NCI-H128 (cell line): ENCODE data around the gene PSMD10.

Source experiments
- DNase-seq: peaks from one replicate; lab custom pipeline; 2025; ENCODE audit not compliant: unreplicated experiment; lab: John Stamatoyannopoulos, UW

The PSMD10 gene

GRCh38 chrX:108091264-108091877 is at the start of gene PSMD10, which contains the start of gene ATG4A:
Gene PSMD10, minus strand, starts transcription at chrX:108091542. Its CDS starts 22 bp downstream, at chrX:108091520.
Gene ATG4A, plus strand, starts transcription at chrX:108091778. Its CDS starts 49 bp downstream, at chrX:108091827.
- DNase-seq: peak; percentile 83

- DNase-seq: no peak
Measured at GRCh38 chrX:108138814-108139702, 47.7 kb upstream of the PSMD10 start.

DNA sequence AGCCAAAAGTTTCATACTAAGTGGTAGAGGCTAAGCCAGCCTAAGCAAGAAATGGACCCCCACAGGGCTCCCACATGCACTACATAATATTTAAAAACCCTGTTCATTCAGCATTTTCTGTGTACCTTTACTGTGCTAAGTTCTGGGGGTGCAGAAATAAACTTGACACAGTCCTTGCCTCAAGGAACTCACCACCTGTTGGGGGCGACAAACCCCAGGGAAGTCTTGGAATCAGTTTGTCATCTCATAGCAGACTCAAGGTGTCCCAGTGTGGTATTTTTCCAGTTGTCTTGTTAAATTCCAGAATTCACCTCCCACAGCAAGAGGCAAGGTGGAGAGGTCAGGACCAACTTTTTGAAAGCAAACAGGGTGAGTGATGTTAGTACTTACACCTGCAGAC is 43.4 kb upstream of the PSMD10 start:
- no peak for DNase-seq

- no peak for DNase-seq
Measured at GRCh38 chrX:108132876-108133275, 41.5 kb upstream of the PSMD10 start.

GRCh38 chrX:108132034-108132433 is 40.7 kb upstream of the PSMD10 start:
- no peak for DNase-seq

- DNase-seq: no peak
Measured at GRCh38 chrX:108131471-108131870, 40.1 kb upstream of the PSMD10 start.

- no peak for DNase-seq
Measured at GRCh38 chrX:108130889-108131288, 39.5 kb upstream of the PSMD10 start.

- DNase-seq: no peak
Measured at GRCh38 chrX:108127152-108127551, 35.8 kb upstream of the PSMD10 start.

- DNase-seq: no peak
Measured at GRCh38 chrX:108126661-108127060, 35.3 kb upstream of the PSMD10 start.

GRCh38 chrX:108123591-108124366 is 32.4 kb upstream of the PSMD10 start:
- no peak for DNase-seq

DNA sequence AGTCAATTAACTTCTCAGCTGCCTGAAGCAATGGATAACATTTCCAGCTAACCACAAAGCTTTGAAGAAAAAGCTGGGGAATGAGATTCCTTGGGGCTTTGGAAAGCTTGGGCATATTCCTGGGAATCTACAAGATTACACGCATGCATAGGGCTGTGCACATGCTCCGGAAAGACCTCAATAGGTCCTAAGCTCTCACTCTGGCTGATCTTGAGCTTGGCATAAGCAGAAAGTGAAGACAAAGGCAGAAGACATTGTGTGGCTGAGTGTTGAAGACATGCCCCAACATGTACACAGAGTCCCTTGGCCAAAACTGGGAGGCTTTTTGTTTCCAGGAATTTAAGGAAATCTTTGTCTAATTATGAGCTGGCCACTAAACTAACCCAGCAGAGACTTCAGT is 31.4 kb upstream of the PSMD10 start:
- no peak for DNase-seq

- DNase-seq: no peak
Measured at GRCh38 chrX:108121291-108121690, 29.9 kb upstream of the PSMD10 start.

GRCh38 chrX:108117988-108118387 is 26.6 kb upstream of the PSMD10 start:
- DNase-seq: no peak

GRCh38 chrX:108114541-108114940 is 23.2 kb upstream of the PSMD10 start:
- DNase-seq: no peak

DNA sequence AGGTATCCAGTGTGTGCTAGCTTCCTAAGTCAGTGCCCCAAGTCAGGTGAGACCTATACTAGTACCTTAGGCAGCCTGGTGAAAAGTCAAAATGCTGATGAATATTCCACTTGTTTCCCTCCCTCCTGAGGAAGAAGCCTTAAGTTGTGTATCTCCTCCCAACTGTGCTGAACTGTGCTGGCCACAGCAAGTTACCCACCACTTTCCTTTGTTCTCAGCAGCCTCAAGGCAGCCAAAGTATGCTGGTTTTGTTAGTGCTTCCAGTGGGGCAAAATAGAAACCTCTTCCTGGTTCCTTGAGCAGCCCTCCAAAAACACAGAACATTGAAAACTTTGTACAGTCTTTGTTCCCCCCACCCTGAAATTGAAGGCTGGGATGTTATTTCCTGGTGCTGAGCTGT is 14.1 kb upstream of the PSMD10 start:
- no peak for DNase-seq

DNA sequence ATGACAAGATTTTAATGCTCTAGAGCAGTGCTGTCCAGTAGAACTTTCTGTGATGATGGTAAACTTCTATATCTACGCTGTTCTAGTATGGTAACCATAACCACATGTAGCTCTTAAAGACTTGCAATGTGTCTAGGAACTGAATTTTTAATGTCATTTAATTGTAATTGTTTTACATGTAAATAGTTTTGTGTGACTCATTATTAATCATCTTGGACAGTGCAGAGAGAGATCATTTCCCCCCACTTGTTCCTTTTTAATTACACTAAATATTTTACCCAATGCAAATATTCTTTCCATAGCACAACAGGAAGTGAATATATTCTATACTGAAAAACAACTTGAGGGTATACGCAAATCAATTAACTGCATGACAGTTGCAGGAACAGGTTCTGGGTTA is 6.0 kb upstream of the PSMD10 start:
- DNase-seq: no peak

- DNase-seq: no peak
Measured at GRCh38 chrX:108091878-108092291, 543 bp upstream of the PSMD10 start.

DNA sequence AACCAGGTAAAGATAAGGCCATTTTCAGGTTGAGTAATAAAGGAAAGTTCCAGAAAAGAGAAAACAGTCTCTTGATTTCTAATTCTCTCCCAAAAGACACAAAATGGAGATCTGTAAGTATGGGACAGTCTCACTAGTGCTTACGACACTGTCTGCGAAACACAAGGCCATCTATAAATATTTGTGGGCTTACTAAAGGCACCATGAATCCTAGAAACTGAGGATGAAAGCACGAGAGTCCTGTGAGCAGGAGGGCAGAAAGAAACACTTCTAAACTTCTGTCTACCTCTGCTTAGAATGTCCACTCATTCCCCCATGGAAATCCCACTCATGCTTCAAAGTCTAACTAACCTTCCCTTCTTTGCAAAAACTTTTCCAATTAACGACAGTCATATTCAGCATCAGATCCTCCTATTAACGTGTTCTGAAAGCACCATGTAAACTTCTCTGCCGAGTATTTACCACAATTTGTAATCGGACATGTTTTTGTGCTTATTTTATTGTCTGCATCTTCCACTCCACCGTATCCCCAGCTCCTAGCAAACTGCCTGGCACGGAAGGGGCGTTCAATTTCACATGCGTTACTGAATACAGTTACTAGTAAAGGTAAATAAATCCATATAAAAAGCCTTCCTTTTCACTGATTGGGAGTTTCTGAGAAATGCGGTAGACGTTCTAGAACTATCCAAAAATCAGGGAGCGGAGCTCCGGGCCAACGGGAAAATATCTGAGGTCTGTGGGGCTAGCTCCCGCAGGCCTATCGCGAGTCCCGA is 665 bp downstream of the PSMD10 start:
- DNase-seq: no peak

- DNase-seq: no peak
Measured at GRCh38 chrX:108088511-108088910, 2.8 kb downstream of the PSMD10 start.

DNA sequence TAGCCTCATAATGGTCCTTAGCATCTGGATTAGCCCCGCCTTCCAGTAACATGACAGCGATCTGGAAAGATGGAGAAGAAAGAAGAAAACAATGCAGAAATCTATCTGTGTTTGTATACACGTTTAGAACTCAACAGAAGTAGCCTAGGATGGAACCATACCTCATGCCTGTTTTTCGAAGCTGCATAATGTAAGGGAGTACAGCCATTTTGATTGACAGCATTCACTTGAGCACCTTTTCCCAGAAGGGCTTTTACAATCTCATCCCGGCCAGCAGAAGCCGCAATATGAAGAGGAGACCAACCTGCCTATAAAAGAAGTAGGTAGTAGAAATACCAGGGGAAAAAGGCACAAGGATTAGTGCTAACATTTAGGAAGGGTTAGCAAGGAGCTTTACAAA is 3.5 kb downstream of the PSMD10 start:
- no peak for DNase-seq

DNA sequence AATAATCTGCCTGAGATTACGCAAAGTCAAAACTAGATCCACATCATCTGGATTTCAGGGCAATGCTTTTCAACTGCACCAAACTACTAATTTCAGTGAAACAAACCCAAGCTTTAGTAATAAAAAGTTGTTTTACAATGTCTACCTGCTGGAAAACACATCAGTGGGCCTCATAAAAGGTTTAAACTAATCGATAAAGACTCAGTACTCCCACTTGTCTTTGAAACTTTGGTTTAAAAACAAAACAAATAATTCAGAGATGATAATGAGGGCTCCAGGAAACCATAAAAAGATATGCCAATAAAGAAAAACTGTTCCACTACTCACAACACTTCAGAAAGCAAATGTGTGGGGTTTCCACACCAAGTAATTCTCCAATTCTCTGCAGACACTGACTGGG is 10.2 kb downstream of the PSMD10 start:
- DNase-seq: no peak
